Femur (tissue), 1 donor: ENCODE data around the gene NPTX2.
"Not testable (repeated sequence)": the region's sequence is repeated elsewhere in the genome, so short reads cannot be mapped to it uniquely, and the experiment has no call there.

Experiments used
- DNase-seq: peaks from one replicate; pipeline ENCODE4 v3.0.0-alpha.2; 2017

The NPTX2 gene, protein sequence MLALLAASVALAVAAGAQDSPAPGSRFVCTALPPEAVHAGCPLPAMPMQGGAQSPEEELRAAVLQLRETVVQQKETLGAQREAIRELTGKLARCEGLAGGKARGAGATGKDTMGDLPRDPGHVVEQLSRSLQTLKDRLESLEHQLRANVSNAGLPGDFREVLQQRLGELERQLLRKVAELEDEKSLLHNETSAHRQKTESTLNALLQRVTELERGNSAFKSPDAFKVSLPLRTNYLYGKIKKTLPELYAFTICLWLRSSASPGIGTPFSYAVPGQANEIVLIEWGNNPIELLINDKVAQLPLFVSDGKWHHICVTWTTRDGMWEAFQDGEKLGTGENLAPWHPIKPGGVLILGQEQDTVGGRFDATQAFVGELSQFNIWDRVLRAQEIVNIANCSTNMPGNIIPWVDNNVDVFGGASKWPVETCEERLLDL

DNA sequence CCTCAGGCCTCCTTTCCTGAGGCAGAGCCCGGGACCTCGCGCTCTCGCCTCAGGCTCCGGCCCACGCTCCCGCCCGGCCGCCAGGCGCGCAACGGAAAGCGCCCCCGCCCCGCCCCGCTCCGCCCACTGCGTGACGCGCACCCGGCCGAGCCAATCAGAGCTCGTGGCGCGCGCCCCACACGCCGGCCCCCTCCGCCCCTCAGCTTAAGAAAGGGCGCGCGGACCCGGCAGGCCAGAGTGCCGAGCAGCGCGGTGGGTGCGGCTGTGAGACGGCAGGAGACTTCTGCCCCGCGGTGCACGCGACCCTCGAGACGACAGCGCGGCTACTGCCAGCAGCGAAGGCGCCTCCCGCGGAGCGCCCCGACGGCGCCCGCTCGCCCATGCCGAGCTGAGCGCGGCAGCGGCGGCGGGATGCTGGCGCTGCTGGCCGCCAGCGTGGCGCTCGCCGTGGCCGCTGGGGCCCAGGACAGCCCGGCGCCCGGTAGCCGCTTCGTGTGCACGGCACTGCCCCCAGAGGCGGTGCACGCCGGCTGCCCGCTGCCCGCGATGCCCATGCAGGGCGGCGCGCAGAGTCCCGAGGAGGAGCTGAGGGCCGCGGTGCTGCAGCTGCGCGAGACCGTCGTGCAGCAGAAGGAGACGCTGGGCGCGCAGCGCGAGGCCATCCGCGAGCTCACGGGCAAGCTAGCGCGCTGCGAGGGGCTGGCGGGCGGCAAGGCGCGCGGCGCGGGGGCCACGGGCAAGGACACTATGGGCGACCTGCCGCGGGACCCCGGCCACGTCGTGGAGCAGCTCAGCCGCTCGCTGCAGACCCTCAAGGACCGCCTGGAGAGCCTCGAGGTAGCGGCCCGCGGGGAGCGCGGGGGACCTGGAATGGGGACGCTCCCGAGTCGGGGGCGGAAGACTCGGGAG, at the start of gene NPTX2:
Gene NPTX2 (plus strand): TSS at position 235 of the 909 bp plus-strand sequence. CDS start 177 bp downstream, at position 412.
- DNase-seq = peak; percentile 80

DNA sequence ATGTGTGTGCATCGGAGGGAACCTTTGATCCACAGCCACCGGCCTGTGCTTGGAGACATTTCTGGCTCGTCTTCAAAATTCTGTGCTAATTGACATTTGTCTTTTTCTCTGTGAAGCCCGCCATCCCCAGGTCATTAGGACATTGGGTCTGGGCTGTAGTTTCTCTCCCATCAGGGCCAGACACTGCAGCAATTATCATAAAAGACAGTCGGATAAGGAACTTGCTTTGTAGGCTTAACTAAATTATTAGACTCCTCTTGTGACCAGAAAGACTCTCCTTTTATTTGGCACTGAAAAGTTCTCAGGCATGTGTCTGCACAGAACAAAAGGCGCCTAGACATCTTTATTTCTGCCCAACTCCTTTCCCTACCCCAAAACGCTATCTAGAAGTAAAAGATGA, 49.1 kb upstream of the NPTX2 start:
- no peak for DNase-seq

DNA sequence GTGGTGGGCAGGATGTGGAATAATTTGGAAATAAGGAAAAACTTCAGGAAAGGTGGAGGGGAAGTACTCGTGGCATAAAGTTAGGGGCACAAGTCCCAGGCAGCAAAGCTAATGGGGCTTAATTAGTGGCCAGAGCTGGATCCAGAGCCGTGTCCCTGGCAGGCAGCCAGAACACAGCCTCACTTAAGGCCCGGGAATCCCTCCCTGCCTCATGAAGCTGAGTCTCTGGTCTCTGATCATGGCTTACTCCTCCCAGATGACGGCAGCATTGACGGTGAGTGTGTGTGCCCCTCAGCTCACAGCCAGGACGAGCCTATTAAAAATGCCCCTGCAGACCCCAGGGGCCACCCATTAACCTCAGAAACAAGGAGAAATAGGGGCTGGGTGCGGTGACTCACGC, 48.2 kb upstream of the NPTX2 start:
- no peak for DNase-seq

DNA sequence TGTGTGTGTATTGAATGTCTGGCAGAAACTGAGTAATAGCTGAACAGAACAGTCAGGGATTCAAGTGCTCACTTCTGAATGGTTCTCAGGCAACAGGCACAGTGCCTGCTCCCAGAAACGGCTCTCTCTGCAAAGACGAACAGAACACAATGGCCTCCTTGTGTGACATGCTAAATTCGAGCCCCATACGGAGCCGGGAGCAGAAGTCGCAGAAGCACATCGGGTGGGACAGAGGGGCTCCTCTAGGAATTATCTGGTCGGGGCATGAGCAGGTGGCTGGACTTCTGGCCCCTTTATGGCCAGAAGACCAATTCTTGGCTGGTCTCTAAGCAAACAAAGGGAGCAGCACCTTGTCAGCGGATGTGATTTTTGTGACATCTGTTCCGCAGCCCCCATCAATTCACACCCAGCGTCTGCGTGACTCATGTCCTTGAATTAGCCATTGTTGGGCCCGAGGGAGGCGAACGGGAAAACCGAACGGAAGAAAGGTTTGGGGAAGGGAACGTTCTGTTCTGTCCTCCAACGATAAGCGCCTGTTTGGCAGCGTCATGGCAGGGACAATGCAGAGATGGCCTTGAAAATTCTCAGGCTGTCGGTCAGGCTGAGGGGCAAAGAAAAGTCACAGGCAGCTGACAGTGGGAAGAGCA, 47.3 kb upstream of the NPTX2 start:
- DNase-seq = no peak

DNA sequence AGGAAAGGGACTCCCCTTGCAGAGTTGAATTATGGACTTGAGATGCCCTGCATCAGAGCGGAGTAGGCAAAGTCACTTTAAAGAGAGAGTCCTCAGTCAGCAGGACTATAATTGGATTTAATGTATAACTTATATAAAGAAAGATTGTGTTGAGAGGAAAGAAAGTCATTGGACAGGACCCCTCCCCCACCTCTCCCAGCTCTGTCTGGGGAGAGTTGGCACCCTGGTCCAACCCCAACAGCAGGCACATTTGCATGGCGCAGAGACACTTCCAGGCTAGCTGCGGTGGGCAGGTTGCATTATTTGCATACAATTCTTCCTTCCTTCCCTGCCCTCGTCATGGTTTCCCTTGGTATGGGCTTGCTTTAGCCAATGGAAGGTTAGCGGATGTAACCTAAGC, 46.1 kb upstream of the NPTX2 start:
- no peak for DNase-seq

DNA sequence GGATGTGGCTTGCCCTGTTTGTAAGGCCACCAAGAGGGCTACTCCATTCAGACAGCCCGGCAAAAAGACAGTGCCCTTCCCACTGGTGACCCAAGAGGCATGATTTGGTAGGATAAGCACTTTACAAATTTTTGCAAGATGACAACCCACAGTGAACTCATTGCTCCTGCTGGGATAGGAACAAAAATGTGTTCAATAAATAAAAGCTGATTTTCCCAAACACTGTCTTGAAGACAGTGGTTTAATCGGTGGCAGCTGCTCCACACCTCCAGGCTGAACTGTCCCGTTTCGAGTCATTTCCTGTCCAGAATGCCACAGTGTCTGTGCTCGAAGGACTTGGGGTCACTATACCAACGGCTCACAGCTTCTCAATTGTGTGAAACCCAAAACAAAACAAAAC, 45.1 kb upstream of the NPTX2 start:
- no peak for DNase-seq

DNA sequence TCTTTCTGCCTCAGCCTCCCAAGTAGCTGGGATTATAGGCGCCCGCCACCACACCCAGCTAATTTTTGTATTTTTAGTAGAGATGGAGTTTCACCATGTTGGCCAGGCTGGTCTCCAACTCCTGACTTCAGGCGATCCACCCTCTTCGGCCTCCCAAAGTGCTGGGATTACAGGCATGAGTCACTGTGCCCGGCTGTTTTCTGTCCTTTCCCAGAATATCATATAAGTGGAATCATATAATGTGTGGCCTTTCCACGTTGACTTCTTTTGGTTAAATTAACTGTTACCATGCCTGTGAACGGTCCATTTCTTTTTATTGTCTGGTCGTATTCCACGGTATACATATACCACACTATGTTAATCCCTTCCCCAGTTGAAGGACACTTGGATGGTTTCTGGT, 44.4 kb upstream of the NPTX2 start:
- DNase-seq = not testable (repeated sequence)

DNA sequence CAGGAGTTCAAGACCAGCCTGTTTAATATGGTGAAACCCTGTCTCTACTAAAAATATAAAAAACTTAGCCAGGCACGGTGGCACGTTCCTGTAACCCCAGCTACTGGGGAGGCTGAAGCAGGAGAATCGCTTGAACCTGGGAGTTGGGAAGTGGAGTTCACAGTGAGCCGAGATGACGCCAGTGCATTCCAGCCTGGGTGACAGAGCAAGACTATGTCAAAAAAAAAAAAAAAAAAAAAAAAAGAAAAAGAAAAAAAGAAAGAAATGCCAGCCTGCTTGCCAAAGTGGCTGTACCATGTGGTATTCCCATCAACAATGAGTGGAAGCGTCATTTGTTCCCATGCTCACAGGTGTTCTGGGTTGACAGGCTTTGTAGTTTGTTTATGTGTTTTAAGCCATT, 43.3 kb upstream of the NPTX2 start:
- DNase-seq = no peak

DNA sequence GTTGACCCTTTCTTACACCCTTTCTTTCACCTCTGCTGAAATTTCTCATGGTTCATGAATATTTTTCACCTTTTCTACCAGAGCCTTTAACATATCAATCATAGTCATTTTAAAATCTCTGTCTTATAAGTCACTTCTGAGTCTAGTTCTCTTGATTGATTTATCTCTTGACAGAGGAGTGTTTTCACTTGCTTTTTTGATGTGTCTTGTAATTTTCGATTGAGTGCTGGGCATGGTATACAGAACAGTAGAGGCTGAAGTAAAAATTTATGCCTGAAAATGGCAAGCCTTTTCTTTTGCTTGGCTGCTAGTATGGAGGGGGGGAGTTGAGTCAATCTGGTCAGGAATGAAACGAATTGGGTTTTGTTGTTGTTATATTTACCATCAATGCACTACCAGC, 41.2 kb upstream of the NPTX2 start:
- no peak for DNase-seq

DNA sequence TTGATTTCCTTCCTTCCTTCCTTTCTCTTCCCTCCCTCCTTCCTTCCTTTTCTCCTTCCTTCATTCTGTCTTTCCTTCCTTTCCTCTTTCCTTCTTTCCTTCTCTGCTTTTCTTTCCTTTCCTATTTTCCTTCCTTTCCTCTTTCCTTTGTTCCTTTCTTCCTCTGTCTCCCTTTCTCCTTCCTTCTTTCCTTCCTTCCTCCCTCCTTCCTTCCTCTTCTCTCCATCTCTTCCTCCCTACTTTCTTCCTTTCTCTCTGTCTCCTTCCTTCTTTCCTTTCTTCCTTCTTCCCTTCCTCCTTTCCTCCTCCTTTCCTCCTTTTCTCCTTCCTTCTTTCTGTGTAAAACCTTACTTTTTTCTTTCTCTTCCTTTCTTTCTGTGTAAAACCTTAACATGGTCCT, 32.3 kb upstream of the NPTX2 start:
- DNase-seq = no peak

DNA sequence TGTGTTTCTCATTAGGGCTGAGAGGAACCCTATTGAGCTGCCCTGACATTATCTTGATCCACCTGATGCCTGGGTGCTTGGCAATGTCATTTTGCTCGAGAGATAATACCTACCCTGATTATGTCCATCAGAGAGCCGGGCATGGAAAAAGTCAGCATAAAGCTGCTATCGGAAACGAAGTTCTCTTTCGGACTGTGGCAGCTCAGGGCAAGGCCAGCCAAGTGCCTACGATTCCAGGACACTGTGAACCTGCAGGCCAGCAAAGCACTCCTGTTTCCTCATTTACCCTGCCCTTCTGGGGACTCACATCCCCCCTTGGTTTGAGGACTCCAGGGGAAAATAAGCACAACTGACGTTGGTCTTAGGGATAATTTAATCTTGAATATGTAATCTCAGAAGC, 25.2 kb upstream of the NPTX2 start:
- no peak for DNase-seq

DNA sequence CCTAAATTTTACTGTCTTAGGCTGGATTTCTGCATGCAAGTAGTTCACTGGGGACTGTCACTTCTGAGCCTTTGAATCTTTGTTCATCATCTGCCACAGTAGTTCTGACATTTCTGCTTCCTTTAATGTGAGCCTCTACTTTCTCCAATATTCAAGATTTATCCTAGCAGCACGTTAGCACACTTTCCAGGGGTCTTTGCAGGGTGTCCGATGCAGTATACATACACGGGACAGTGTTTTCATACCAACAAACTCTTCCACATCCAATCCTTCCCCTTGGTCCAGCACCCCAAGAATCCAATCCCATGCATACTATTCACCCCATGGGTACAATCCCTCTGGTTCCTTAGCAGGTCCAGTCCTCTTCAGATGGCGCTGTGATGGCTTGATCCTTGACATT, 22.7 kb upstream of the NPTX2 start:
- DNase-seq = no peak

DNA sequence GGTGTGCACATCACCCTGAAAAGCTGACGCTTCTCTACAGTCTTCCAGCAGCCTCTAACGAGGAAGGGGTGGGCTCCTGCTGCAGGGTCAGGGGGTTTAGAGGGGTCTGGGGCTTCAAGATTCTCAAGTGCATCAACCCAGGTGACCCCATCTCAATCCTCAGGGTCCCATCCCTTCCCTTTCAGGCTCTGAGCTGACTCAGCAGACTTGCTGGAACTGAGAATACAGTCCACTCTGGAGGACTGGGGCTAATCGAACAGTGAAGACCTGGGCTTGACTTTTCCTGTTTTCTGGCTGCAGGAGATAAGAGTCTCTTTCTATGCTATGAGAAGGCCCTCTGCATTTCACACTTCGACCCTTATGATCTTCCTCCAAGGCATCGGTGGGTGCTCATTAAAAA, 22.3 kb upstream of the NPTX2 start:
- DNase-seq = no peak

DNA sequence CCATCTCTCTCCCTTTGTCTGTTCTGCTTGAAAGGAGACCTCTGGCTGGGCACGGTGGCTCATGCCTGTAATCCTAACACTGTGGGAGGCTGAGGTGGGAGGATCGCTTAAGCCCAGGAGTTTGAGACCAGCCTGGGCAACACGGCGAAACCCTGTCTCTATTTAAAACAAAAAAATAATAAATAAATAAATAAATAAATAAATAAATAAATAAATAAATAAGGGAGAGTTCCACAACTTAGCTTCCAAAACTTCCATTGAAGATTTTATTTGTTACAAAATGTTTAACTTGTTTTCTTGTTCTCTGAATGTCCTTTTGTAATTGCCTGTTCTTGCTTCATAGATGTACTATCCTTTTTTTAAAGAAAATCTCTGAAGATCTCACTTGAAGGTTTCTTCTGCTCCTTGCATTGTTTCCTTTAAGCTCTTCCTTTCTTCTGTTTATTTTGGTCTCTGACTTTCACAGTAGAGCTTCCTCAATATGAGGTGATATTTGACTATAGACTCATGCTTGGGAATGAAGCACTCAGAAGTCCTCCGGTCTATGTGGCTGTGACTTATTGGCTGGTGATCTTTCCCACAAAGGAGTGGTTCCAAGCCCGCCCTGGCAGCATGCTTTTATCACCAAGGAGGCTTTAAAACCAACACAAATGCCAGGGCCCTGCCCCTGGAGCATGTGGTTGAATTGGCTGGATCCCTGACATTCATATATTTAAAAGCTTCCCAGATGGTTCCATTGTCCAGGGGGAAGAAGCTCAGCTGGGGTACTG, 18.1 kb upstream of the NPTX2 start:
- DNase-seq = no peak

DNA sequence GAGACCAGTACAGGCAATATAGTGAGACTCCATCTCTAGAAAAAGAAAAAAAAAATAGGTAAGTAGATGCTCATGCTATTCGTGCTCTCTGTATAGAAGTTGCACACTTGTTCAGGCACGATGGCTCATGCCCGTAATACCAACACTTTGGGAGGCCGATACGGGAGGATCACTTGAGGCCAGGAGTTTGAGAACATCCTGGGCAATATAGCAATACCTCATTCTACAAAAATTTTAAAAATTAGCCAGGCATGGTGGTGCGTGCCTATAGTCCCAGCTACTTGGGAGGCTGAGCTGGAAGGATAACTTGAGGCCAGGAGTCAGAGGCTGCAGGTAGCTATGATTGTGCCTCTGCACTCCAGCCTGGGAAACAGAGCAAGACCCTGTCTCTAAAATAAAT, 17.2 kb upstream of the NPTX2 start:
- no peak for DNase-seq

DNA sequence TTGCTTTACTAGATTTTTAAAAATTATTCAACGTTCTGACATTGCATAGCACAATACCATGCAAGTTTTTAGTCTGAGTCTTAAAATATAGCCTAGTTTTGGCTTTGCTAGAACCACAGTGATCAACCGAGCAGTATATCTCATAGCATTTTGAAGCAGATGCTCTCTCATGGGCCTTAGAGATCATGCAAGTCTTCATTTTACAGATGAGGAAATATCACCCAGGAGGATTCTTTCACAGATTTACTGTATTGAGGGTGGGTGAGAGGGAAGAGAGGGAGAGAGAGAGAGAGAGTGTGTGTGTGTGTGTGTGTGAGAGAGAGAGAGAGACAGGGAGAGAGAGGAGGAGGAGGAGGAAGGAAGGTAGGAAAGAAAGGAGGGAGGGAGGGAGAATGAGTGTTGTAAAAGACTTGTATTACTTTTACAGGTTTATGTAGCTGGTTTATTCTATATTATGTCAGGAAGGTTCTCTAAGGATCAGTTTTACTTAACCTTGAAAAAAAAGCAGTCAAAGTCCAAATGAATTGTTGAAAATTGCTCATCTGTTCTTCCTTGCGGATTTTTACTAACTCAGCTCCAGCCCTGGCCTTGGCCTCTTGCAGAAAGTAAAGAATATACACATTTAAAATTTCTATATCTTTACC, 14.2 kb upstream of the NPTX2 start:
- no peak for DNase-seq

DNA sequence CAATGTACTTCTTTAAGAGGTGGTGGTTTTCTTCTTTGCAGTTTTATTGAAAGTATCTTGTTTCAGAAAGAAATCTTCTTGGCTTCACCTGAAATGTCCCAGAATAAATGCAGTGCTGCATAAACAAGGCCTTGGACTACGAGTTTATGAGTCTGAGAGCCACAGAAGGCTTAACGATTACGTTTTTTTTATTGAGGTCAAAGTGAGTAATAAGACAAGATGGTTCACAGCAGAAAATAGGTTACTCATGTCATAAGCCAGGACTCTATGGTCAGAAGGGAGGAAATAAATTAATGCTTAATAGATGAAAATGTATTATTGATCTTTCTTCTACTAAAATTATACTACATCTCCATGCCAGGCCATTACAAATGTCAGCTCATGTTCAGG, 13.7 kb upstream of the NPTX2 start:
- DNase-seq = no peak

DNA sequence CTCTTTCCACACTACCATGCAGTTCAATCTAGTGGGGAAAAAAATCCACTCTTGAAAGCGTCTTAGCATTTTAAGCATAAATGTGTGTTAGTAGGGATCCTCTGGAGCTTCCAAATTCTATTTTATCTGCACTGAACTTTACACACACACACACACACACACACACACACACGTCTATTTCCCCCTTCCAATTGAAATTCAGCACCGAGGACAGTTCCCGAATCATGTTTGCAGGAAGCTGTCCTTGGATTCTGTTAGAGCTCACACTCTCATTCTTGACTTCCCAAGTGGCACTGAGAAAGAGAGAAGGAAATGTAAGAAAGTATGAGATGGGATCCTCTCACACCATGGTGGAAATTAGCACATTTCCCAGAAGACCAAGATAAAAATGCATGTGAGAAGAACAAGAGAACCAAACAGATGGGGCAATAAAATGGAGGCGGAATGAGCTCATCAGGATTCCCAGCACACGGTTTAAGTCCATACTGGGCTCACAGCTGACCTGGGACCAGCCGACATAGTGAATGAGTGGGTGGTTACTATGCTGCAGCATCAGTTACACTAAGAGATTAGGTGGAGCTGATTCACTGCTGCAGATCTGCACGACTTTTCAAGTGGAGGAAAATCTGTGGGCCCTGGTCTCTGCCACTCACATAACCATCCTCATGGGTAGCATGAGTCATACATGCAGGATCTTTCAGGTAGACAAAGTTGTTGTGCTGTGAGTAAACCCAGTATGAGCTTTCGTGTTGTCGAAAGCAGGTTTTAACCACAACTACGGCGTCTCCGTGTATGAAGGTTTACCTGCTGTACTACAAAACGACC, 3.3 kb upstream of the NPTX2 start:
- peak; percentile 30 for DNase-seq

DNA sequence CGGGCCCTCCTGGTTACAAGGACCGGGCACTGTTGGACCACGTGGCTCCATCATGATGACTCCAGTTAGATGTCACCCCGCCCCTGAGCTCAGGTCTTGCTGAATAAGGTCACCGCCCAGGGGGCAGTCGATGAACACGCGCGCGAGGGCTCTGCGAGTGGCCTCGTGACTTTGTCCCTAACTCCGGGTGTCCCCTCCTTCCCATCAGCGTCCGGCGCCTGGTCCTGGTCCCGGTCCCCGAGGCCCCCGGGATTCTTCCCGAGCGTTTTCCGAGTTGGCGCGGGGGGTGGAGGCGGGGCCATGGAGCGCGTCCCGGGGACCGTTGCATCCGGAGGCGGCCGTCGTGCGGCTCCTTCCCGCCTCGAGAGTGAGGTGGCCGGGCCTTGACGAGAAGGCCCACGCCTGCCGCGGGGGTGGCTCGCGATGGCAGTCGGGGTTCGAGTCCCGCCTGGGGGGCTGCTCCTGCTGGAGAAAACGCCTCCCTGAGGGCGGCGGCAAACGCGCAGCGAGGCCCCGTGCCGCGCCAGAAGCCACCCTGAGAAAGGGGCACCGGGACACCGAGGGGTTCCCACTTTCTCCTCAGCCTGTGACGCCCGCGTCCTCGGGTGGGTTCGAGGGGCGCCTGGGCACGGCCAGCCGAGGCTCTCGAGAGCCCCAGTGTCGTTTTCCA, 569 bp upstream of the NPTX2 start:
- no peak for DNase-seq

DNA sequence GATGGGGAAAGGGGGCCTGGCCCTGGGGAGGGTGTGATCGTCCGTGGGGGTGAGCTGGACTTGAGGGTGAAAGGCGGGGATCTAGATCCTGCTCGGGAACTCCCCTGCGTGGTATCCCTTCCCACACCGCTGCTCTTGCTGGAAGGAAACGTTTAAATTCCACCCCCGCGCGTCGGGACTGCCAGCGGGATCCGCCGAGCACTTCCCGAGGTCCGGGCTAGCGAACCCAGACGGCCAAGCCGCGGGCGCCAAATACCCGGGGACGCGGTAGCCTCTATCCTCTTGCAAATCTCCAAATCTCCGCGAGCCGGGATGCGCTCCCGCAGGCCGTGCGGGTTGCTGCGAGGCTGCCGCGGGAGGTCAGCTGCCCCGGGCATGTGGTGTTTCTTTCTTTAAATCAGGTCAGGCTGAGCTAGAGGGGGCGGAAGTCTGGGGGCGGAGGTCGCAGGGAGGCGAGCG, 904 bp downstream of the NPTX2 start:
- DNase-seq = no peak

DNA sequence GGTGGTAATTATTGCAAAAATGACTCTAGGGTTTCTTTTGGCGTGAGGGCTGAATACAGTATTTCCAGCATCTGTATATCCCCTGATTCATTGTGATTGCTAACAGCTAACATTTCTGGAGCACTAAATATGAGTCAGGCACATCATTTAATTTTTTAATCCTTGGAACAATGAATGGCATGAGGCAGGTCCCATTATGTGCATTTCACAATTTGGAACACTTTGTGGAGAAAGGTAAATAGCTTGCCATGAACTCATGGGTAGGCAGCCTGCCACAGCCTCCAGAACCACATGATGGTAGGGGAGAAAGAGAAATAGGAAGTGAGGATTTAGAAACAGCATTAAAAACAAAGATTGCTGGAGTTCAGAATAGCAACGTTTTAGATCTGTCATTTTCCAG, 1.7 kb downstream of the NPTX2 start:
- DNase-seq = no peak
